ENCODE measurements around the gene RD3L. TPM values are rescaled to one million over a fixed set of nuclear protein-coding genes. Genes with fewer than 3 reads are reported as not detected.

RD3L gene
- total RNA-seq, 1 donor from 2014 or later = not detected

- Histone ChIP-seq H3K4me3 (no peak overlapping the region), H3K4me1 (no peaks in the 10 kb centered on the region), H3K36me3 (no peaks in the 10 kb centered on the region), H3K9me3 (no peaks in the 10 kb centered on the region), H3K27ac (no peak overlapping the region), H3K27me3 (no peaks in the 10 kb centered on the region)
- TF ChIP-seq CTCF (IDR thresholded peaks at IDR 0.05) (no peak), POLR2A (IDR thresholded peaks at IDR 0.05) (no peak), POLR2AphosphoS5 (IDR thresholded peaks at IDR 0.05; ENCODE audit: insufficient read depth in 1 of 2, low read depth in 1 of 2) (no peak)
- DNase-seq (ENCODE audit: extremely low spot score in 2 of 2) = no peak
- intact Hi-C loops (cut with DNase I) = no loop called here
Observed at GRCh38 chr14:103941462-103941861, 867 bp downstream of the RD3L start.

GRCh38 chr14:103935102-103935501 is 7.2 kb downstream of the RD3L start:
- intact Hi-C loops (cut with DNase I) = no loop called here
- no peak for TF ChIP-seq POLR2AphosphoS5 (IDR thresholded peaks at IDR 0.05; ENCODE audit: insufficient read depth in 1 of 2, low read depth in 1 of 2)
- TF ChIP-seq POLR2A (IDR thresholded peaks at IDR 0.05) = no peak
- TF ChIP-seq CTCF (IDR thresholded peaks at IDR 0.05) = no peak
- no peak overlapping the region for H3K27ac ChIP-seq
- no peaks in the 10 kb centered on the region for H3K36me3 ChIP-seq
- no peaks in the 10 kb centered on the region for H3K9me3 ChIP-seq
- H3K4me1 ChIP-seq = no peaks in the 10 kb centered on the region
- DNase-seq (ENCODE audit: extremely low spot score in 2 of 2) = no peak
- H3K27me3 ChIP-seq = no peaks in the 10 kb centered on the region
- H3K4me3 ChIP-seq = no peak overlapping the region

GRCh38 chr14:103932791-103933490 is 9.4 kb downstream of the RD3L start:
- Histone ChIP-seq H3K9me3 (no peaks in the 10 kb centered on the region), H3K4me3 (no peak overlapping the region), H3K27me3 (no peaks in the 10 kb centered on the region), H3K4me1 (no peaks in the 10 kb centered on the region), H3K27ac (no peak overlapping the region), H3K36me3 (no peaks in the 10 kb centered on the region)
- DNase-seq (ENCODE audit: extremely low spot score in 2 of 2) = no peak
- intact Hi-C loops (cut with DNase I) = no loop called here
- TF ChIP-seq CTCF (IDR thresholded peaks at IDR 0.05) = no peak

- TF ChIP-seq POLR2AphosphoS5 (IDR thresholded peaks at IDR 0.05; ENCODE audit: insufficient read depth in 1 of 2, low read depth in 1 of 2) (no peak), POLR2A (IDR thresholded peaks at IDR 0.05) (no peak), CTCF (IDR thresholded peaks at IDR 0.05) (no peak)
- Histone ChIP-seq H3K36me3 (no peaks in the 10 kb centered on the region), H3K4me1 (no peaks in the 10 kb centered on the region), H3K27me3 (no peaks in the 10 kb centered on the region), H3K4me3 (no peak overlapping the region), H3K9me3 (no peaks in the 10 kb centered on the region), H3K27ac (no peak overlapping the region)
- DNase-seq (ENCODE audit: extremely low spot score in 2 of 2) = no peak
- intact Hi-C loops (cut with DNase I) = no loop called here
Observed at GRCh38 chr14:103931422-103931821, 10.9 kb downstream of the RD3L start.

- intact Hi-C loops (cut with DNase I) = no loop called here
- H3K27ac ChIP-seq = no peak overlapping the region
Observed at GRCh38 chr14:103930051-103930604, 12.2 kb downstream of the RD3L start.

More at GRCh38 chr14:103930051-103930604, 12.2 kb downstream of the RD3L start:
- no peak for DNase-seq (ENCODE audit: extremely low spot score in 2 of 2)
- TF ChIP-seq POLR2AphosphoS5 (IDR thresholded peaks at IDR 0.05; ENCODE audit: insufficient read depth in 1 of 2, low read depth in 1 of 2) (no peak), CTCF (IDR thresholded peaks at IDR 0.05) (no peak), POLR2A (IDR thresholded peaks at IDR 0.05) (no peak)
- Histone ChIP-seq H3K4me3 (no peak overlapping the region), H3K36me3 (no peaks in the 10 kb centered on the region), H3K4me1 (no peaks in the 10 kb centered on the region), H3K9me3 (no peaks in the 10 kb centered on the region), H3K27me3 (no peaks in the 10 kb centered on the region)

Measured in vagina (tissue), 2 donors.